Activated T-helper 9 cell treated with anti-CD3 and anti-CD28 coated beads, Interleukin-2, amount 50 U/mL, for 16 hours (primary cell): ENCODE data around the gene CADPS2.
"Not testable (repeated sequence)": the region's sequence is repeated elsewhere in the genome, so short reads cannot be mapped to it uniquely, and the experiment has no call there.

Experiments
- DNase-seq: peaks from one replicate; pipeline ENCODE4 v3.0.0-alpha.2; 2020; ENCODE audit warnings: low read depth

The CADPS2 gene

DNA sequence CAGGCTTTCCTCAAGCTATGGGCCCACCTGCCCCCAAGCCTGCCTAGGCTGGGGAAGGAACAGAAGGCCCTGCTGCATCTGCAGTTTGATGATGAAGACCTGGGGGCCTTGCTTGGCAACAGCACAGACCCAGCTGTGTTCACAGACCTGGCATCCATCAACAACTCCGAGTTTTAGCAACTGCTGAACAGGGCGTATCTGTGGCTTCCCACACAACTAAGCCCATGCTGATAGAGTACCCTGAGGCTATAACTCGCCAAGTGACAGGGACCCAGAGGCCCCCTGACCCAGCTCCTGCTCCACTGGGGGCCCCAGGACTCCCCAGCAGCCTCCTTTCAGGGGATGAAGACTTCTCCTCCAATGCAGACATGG lies 36.3 kb downstream of the CADPS2 start:
- no peak for DNase-seq

DNA sequence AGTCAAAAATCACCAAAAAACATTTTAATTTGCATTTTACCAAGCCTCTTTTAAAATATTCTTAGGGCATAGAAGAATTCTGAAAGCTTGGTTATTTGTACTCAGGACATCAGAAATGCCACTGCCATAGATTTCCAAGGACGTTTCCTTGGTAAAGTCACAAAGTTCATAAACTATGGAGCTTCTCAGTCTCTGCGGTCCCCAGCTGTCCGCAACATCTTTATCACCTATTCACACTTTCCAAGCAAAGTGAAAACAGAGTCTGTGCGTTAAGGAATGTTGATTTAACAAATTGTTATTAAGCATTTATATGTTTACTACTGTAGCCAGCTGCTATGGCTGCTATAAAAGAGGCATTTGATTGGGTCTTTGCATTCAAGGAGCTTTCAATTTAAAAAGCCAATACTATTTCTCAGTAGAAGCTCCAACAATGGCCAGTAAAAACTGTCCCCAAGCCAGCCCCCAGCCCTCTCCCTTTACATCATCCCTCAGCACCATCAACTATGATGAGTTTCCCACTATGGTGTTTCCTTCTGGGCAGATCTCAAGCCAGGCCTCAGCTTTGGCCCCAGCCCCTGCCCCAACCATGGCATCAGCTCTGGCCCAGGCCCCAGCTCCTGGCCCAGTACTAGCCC lies 36.8 kb downstream of the CADPS2 start:
- DNase-seq: no peak

DNA sequence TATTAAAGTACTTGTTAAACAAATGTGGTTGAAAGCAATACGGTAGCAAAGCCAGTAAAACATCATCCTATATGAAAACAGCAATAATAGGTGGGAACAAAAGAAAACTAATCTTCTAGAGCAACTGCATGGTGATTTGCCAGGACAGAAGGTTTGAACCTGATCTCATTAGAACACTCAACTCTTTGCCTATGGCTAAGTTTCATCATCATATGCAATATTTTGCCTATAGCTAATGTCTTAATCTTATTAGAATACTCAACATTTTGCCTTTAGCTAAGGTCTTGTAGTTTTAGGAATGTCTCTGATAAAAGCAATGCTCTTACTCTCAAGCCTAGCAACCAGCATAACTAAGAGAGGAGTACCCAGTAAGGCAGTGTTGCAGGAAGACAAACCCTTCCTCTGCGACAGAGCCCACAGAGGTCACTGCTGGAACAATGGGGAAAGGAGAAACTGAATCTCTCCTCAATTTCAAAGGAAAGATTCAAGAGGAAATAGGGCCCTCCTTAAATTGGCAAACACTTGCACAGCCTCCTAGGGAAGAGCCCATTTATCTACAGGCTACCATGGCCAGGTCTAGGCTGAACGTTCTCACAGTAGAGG lies 38.3 kb downstream of the CADPS2 start:
- no peak for DNase-seq

DNA sequence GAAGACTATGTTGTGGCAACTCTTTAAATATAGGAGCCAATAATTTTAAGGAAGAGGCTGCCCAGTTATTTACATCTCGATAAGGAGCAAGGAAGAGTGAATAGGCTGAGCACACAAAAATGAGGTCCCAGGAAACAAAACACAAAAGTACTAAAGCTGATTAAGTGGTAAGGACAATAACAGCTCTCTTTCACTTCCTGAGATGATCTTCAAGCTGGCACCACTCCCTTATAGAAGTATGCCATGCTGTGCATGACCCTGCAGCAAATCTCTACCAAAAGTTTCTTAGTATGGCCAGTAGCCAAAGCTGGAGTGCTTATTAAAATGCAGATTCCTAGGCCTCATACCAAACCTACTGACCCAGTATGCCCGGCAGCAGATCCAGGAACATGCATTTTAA lies 39.7 kb downstream of the CADPS2 start:
- DNase-seq: no peak

DNA sequence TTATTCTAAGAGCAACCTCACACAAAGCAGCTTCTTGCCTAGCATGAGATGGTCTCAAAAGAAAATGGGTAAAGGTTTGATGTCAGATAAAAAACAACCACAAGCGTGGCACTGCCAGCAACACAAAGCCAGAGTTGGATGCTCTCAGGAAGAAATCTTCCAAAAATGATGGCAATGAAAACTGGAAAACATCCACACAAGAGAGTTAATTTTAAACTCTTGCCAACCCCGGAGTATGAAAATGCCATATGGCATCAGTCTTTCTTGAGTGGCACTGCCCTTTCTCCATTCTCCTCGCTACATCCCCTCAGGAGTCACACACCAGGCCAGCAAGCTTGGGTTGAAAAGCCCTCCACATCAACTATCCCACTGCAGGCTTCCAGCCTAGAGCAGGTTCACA lies 41.0 kb downstream of the CADPS2 start:
- DNase-seq: no peak

DNA sequence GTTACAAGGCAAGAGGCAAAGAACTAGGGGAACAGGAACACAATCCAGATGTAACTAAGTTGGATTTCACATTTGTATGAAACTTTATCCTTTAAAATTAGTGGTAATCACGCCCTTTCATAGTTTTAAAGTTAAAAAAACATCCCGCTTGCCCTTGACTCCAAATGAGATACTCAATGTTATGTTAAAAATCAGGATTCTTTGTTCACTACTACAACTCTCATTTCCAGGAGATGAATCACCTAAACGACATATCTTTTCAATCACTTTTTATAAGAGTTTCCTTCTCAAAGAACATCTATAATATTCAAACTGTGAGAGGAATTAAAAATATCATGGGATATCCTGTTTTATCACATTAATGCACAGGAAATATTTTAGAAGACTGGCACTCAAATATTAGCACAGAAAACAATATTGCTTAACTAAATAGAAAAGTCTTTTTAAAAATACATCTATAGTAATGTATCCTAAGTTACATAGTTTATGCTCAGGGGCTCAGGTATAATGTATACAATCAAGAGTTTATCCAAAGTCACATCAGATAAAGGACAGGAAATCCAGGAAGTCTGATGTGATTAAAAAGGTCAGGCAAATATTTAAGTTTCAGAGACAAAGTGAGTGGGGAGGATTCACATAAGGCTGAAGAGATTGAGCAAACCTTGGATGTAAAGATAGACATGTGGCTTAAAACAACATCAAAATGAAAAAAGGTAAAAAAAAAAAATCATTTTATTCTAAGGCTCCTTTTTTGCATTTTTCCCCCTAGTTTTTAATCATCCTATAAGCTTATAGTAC lies 41.9 kb downstream of the CADPS2 start:
- no peak for DNase-seq

DNA sequence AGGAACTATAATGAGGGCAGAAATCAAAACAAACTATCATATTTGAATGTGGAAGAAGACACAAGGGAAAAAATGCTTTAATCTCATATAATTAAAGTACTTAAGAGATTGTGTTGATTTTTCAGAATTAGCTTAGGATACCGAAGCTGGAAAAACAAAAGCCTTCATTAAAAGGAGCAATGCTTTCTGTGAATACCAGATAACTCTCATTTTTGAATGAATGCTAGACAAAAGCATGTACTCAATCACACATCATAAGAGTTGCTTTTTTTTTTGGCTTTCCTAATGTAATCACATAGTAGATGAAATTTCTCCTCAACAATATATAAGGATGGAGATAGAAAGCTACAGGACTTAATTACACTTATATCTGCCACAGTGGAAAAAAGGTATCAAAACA lies 43.3 kb downstream of the CADPS2 start:
- no peak for DNase-seq

DNA sequence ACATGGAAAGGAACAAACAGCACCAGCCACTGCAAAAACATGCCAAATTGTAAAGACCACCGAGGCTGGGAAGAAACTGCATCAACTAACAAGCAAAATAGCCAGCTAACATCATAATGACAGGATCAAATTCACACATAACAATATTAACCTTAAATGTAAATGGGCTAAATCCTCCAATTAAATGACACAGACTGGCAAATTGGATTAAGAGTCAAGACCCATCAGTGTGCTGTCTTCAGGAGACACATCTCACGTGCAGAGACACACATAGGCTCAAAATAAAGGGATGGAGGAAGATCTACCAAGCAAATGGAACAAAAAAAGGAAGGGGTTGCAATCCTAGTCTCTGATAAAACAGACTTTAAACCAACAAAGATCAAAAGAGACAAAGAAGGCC lies 50.0 kb downstream of the CADPS2 start:
- not testable (repeated sequence) for DNase-seq

DNA sequence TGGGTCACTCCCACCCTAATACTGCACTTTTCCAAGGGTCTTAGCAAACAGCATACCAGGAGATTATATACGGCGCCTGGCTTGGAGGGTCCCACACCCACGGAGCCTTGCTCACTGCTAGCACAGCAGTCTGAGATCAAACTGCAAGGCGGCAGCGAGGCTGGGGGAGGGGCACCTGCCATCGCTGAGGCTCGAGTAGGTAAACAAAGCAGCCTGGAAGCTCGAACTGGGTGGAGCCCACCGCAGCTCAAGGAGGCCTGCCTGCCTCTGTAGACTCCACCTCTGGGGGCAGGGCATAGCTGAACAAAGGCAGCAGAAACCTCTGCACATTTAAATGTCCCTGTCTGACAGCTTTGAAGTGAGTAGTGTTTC lies 51.7 kb downstream of the CADPS2 start:
- not testable (repeated sequence) for DNase-seq

DNA sequence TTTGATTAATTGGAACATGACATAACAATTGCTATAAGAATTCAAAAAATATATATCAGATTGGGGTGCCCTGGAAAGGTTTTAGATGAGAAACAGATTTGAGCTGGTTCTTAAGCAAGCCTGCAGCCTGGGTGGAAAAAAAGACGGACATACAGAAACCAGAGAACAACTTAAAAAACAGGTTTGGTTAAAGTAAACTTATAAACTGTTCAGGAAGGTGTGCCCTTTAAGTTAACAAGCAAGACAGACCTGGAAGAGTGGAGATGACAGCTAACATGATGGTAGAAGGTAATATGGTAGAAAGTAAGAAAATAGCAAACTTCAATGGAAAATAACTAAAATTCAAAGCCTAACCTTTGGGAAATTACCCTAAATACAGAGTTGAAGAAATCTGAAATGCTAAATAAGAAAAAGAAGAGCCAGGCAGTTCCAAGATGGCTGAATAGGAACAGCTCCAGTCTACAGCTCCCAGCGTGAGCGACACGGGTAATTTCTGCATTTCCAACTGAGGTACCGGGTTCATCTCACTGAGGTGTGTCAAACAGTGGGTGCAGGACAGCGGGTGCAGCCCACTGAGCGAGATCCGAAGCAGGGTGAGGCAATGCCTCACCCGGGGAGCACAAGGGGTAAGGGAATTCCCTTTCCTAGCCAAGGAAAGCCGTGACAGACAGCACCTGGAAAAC lies 52.2 kb downstream of the CADPS2 start:
- no peak for DNase-seq

DNA sequence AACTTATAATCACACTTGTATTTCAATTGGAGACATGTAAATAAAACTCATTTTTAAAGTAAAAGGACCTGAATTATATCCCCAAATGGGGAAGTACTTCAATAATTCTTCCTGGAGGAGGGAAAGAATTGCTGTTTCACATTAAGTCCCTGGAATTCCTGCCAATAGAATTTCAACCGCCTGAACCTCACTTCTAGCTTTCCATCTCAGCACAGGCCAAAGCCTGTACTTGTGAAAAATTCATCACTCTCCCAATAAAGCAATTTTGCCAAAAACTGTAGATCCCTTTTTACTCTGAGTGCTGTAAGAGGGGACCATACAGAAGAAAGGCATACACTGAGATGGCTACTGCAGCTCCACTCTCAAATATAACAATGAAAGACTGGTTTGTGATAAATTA lies 54.8 kb downstream of the CADPS2 start:
- DNase-seq: no peak

DNA sequence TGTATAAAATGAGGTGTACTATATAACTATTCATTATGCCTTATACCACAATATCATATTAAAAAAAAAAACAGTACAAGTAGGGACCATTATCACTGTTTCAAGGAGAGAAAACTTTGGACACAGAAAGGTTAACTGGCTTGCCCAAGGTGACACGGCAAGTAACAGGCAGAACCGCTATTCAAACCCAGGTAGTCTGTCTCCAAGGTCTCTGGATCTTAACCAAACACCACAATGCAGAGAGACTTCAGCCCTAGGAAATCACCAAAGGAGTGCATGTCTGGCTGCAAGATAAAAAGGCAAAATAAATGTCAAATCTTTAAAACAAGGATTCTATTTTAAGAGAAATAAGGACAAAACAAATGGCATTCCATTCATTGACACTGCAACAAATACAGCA lies 56.3 kb downstream of the CADPS2 start:
- no peak for DNase-seq

DNA sequence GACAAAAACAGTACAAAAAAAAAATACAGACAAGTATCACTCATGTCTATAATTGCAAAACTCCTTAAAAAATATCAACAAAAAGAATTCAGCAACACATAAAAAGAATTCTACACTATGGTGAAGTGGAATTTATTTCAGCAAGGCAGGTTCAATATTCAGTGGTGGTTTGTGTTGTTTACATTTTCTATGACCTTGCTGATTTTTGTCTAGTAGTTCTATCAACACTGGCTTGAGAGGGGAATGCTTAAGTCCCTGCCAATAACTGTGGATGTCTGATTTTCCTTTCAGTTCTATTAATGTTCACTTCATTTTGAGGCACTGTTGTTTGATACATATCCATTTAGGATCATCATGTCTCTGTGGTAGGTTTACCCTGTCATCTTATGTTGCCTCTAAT lies 58.5 kb downstream of the CADPS2 start:
- no peak for DNase-seq

DNA sequence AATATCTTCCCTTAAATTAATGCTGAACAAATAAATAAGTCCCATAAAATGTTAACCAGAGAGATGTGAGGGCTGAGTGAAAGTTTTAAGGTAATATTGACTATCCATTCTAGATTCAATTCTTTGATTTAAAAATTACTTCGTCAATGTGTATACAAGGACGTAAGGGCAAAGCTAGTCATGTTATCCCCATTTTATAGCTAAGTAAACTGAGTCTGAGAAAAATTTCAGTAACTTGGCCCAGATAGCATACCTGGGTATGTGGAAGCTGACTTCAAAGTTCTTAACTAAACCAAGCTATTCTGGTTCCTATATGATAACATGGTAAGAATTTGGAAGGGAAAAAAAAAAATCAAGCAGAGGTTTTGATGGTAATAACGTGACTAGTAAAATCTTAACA lies 72.4 kb downstream of the CADPS2 start:
- no peak for DNase-seq

DNA sequence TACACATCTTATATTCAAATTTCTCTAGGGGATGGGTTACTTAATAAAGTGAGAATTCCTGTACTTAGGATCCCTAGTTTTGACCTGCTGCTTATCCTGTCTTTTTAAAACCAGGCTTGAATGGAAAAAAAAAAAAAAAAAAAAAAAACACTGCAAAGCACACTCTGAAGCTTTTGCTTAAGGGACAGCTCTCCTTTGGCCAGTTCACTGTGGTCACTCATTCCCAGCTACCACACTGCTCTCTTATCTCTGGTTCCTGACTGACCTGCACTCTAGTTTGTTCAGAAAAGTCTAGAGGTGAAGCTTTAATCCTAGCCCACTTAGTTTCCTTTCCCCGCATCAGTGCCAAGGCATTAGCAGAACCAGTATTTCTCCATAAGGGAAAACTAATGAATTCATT lies 82.4 kb downstream of the CADPS2 start:
- no peak for DNase-seq

DNA sequence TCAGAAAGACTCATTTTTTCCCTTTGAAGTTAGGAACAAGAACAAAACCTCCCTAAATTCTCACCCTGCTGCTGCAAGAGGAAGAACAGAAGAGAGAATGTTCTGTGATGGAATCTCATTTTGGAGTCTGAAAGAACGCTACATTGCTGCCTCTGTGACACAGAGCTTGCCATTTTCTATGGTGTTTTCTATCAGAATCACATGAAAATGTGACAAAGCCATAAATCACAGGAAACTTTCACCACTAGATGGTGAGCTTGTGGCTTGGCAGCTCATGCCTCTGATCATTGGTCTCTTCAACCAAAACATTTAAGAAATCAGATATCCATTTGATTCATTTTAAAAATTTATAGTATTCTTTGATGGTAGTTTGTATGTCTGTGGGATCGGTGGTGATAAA lies 82.9 kb downstream of the CADPS2 start:
- DNase-seq: no peak

DNA sequence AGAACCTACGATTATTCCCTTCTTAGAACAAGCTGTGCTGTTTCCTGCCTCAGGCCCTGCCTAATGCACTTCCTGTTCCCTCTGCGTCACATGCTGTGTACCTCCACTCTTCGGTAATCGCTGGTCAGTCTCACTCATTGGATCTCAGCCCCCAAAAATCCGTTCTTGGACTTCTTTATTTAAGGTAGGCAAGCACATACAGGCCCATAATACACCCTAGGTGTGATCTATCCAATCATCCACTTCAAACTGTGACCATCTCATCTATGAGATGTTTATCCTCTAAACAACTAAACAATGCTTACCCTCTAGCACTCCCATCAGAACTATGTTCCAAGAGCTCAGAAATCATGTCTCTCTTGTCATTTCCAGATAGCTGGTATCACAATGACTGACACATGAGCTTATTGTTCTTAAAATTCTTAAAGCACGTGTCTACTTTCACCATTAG lies 83.9 kb downstream of the CADPS2 start:
- DNase-seq: no peak

DNA sequence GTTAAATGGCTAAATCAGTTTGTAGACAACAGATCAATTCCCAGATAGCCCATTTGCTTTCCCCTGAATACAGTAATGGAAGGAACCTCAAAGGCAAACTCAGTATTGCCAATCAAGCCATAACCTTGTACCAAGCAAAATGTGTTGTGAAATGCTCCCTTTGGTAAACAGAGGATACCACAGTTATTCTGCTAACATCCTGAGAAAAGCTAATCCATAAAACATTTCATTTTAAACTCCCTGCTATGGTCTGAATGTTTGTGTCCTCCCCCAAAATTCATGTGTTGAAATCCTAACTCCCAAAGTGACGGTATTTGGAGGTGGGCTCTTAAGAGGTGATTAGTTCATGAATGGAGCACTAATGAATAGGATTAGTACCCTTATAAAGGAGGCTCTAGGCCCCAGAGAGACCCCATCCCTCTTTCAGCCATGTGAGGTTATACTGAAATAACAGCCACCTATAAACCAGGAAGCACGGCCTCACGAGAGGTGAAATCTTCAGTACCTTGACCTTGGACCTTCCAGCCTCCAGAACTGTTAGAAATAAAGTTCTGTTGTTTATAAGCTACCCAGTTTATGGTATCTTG lies 94.2 kb downstream of the CADPS2 start:
- no peak for DNase-seq

DNA sequence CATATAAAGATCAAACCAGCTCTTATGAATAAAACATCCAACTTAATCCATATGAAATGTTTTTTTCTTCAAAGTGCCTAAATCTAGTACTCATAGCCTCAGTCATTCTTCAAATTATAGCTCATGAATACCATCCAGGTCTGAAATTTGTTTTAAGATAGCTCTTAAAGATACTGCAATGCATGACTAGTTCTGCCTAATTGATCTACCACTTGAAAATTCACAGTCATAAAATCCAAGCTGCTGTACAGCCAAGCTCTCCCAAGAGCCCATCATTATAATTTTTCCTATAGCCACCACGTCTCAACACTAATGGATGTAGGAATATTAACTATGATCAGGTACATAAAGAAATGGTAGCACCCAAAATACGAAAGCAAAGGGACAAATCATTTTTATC lies 95.7 kb downstream of the CADPS2 start:
- DNase-seq: no peak

DNA sequence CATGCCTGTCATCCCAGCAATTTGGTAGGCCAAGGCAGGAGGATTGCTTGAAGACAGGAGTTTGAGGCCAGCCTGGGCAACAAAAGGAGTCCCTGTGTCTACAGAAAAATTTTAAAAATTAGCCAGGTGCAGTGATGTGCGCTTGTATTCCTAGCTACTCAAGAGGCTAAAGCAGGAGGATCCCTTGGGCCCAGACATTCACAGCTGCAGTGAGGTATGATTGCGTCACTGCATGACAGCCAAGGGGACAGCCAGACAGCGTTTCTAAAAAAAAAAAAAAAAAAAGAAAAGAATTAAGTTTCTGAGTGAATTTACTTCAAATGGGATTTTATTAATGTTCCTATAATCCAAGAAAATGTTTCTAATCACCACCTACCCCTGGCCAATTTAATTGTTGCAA lies 96.1 kb downstream of the CADPS2 start:
- DNase-seq: no peak

DNA sequence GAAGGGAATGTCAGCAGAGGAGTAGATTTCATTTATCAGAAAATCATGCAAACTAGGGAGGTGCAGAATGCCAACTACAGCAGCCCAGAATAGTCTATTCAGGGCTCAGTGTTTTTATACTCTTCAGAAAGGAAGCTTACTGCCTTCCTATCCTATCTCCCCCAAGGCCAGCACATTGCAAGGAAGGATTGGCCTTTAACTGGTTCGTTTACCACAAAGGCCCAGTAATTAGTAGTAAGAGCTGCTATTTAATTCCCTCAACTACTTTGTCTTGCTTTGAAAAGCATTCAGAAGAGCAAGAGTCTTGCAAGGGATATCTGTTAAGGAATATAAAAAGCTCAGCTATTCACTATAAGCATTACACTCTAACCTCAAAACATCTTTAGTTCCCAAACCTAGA lies 97.1 kb downstream of the CADPS2 start:
- no peak for DNase-seq

DNA sequence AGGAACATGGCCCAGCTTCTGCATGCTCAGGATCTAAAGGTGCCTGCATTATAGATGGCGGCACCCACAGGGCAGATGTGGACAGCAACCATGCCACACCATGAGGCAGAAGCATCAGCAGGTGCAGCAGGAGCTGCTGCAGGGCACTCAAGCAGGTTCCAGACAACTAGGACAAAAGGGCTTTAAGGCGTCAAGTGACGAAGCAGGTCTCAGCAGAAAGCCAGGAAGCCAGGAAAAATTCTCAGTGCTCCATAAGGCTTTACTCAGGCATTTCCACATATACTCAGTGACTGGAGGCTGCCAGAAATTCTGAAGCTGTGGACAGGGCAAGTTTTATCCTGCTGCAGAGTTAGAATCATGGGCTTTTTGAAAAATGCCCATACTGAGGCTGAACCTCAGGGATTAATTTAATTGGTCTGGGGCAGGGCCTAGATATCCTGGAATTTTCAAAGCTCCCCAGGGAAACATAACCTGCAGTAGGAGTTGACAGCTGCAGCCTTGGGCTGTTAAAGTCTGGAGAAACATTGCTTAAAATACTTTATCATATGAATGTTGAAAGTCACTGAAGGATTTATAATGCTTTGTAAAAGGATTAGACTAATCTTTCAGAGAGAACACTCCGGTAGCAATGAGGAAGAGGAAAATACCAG lies 115.4 kb downstream of the CADPS2 start:
- no peak for DNase-seq
